ENCODE measurements around the gene DCUN1D5.

- no peak for TF ChIP-seq RAD21 (conservative IDR thresholded peaks at IDR 0.05)
- no peak for TF ChIP-seq CTCF (IDR thresholded peaks at IDR 0.05; ENCODE audit: poor library complexity, severe bottlenecking)
- no peak for TF ChIP-seq SMC3 (conservative IDR thresholded peaks at IDR 0.05; ENCODE audit: poor library complexity)
- no peak for TF ChIP-seq EZH2 (IDR thresholded peaks at IDR 0.05; ENCODE audit: borderline replicate concordance, insufficient read depth, low read length, poor library complexity, severe bottlenecking)
- no peak for TF ChIP-seq POLR2AphosphoS5 (IDR thresholded peaks at IDR 0.05)
- TF ChIP-seq EP300 (conservative IDR thresholded peaks at IDR 0.05; ENCODE audit: poor library complexity, severe bottlenecking), result no peak
Observed at GRCh38 chr11:103024086-103024485, 67.9 kb downstream of the DCUN1D5 start.
